C1 segment of cervical spinal cord (tissue), 14 donors: ENCODE measurements around the gene TLX2.
A peak's percentile ranks its signal among the peaks of the same experiment; 100 is the strongest.
"Not testable (repeated sequence)": the region's sequence is repeated elsewhere in the genome, so short reads cannot be mapped to it uniquely, and the experiment has no call there.

Experiments used
- DNase-seq, 14 donors: peaks; one replicate each; lab custom pipeline; 2025; lab: John Stamatoyannopoulos, UW

The TLX2 gene

DNA sequence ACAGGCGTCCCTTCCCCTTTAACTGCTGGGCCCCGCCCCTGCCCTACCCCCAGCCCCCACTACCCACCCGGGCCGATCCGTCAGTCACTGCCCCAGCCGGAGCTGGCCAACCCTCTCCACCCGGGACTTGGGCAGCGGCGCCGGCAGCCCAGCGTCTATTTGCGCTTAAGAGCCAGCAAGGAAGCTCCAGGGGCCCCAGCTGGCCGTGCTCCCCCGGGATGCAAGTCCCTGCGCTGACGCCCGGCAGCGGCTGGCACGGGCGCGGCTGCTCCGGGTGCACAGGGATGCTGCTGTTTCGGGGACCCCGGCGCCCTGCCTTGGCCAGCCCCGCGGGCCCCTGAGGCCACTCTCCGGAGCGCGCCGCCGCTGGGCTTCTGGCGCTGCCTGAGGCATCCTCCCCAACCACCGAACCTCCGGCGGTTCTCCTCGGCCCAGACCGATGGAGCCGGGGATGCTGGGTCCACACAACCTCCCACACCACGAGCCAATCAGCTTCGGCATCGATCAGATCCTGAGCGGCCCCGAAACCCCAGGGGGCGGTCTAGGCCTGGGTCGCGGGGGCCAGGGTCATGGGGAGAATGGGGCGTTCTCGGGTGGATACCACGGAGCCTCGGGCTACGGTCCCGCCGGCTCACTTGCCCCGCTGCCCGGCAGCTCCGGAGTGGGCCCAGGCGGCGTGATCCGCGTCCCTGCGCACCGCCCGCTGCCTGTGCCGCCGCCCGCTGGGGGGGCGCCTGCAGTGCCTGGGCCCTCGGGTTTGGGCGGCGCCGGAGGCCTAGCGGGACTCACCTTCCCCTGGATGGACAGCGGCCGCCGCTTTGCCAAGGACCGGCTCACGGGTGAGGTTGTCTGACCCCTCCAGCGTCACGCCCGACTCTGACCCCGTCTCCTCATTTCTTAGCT, at the start of gene TLX2:
TSS of gene TLX2 (plus strand) at position 83 of the 903 bp plus-strand sequence. CDS start at position 440, 357 bp downstream.
- DNase-seq = no peak

DNA sequence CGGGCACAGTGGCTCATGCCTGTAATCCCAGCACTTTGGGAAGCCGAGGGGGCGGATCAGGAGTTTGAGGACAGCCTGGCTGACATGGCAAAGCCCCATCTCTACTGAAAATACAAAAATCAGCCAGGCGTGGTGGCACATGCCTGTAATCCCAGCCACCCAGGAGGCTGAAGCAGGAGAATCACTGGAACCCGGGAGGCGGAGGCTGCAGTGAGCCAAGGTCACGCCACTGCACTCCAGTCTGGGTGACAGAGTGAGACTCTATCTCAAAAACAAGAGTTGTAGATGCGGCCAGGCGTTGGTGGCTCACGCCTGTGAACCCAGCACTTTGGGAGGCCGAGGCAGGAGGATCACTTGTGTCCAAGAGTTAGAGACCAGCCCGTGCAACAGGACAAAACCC, 43.5 kb upstream of the TLX2 start:
- not testable (repeated sequence) for DNase-seq

GRCh38 chr2:74471332-74472065, 42.8 kb upstream of the TLX2 start:
- no peak for DNase-seq

DNA sequence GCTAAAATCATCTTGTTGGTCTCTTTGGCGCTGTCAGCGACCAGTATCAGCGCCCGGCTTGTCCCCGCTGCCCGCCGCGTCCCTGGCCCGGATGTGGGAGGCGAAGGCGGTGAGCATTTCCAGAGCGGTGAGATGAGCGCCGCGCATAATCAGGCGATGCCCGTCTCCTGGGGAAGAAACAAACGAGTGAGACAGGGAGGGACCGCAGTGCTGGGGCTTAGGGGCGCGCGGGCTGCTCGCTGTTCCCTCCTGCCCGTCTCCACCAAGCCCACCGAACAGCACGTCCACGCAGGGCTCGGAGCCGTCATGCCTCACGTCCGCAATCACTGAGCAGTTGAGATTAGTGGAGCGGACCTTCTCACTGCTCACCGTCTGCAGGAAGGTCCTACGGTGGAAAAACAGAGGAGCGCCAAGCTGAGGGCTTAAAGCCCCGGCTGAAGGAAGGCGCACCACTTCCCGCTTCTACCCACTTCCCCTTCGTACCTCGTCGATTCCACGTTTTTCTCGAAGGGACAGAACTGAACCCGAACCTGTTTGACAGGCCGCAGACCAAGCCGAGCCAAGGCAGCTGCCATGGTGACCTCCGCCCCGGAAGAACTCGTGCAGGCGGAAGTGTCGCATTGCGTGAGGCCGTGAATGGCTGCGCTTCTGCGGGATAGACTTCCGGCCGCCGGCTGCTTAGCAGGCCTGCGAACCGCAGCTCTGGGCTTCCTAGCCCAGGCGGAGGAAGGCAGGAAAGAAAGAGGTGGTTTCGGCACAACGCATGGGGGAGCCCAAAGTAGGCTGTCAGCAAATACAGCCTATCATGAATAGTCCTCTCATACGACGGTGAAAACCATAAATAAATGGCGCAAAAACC, 41.9 kb upstream of the TLX2 start, which contains the start of gene MRPL53:
TSS of gene MRPL53 (minus strand) at position 595 of the 859 bp plus-strand sequence. CDS start at position 575, 20 bp downstream.
- peak; percentile 60 to 95 (median 86) for DNase-seq

GRCh38 chr2:74472945-74473258, 41.3 kb upstream of the TLX2 start:
- no peak for DNase-seq

- no peak for DNase-seq
These were observed 39.8 kb upstream of the TLX2 start for GRCh38 chr2:74474481-74474880.

DNA sequence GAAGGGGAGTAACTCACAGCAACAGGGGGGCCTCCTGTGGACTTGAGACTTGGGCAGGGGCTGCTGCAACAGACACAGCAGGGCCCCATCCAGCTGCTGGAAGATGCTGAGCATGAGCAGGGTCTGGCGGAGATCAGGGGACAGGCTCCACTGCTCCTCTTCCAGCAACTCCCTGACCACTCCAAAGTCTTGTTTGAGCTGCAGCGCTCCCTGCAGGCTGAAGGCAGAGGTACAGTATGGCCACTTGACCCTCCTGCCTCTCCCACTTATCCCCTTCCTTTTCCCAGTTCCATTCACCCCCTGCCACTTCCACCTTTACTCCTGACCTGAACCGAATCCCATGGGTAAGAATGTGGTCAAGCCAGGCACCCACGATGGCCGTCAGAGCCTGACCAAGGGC, 39.4 kb upstream of the TLX2 start:
- no peak for DNase-seq

- no peak for DNase-seq
These were observed 32.8 kb upstream of the TLX2 start for GRCh38 chr2:74481431-74481830.

DNA sequence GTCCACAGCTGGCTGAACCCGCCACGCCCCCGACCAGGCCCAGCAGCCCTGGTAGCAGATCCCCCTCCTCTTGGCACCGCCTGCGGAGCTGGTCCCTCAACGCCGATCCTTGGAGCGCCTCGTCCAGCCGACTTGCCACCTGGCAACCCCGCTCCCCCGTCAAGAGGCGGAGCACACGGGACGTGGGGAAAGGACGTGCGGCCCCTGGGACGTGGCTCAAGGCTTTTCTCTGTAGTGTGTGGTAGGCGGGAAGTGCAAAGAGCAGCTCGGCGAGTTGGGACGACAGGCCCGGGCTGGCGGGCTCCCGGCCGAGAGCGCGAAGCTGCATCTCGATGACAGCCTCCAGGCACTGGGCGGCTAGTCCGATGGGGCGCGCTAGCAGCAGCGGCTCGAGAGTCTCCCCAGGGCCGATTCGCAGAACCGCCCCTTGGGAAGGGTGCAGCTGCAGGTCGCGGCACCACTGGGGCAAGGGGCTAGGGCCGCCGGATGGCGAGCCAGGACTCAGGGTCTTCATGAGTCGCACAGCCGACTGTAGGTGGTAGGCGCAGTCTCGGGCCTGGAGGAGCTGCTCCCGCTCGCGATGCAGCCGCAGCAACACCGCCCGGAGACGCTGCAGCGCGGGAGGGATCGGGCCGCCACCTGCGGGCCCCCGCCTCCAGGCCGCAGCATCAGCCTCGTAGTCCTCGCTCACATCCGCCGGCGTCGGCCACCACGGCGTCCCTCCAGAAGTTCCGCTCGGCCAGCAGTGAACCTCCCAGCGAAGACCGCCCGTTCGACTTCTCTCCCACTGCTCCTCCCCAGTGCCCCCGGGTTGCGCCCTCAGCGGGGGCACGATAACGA, 32.1 kb upstream of the TLX2 start:
- DNase-seq = peak in 2 of 14 donors; percentile 52 to 58

DNA sequence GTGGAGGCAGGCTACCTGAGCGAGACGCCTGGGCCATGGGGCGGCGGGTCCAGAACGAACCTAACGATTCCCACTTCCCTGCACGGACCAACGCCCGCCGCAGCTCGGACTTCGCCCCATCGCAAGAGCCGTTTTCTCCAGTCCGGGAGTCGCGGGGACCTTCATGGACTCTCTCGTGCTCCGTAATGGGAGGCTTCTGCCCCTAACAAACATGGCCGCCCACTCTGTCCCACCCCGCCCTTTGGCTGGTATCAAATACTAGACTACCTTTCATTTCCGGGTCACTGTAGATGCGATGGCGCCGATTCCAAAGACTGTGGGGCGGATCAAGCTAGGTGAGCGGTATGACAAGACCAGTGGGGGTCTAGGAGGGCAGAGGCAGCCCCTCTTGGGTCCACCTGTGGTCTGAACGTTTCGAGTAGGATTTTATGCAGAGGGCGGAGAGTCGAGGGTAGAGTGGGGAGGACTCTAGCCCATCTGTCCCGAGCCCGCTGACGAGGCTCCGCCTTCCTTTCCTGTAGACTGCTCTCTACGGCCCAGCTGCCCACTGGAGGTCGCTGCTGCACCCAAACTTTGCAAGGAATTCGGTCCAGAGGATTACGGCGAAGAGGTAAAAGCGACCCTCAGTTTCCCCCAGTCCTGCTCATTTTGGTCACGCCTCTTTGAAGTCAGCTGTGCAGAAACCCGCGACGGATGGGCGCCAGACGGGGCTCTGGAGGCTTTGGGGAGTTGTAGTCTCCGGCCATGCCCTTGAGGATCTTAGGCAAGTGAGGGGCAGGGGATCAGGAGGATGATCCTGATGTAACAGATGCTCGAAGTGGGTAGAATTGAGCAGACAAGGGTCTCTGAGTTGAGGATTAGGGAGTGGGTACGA, 31.2 kb upstream of the TLX2 start, which contains the start of the genes CCDC142 and TTC31:
TSS of gene CCDC142 (minus strand) at position 198 of the 874 bp plus-strand sequence. CDS start at position 37, 161 bp downstream.
TSS of gene TTC31 (plus strand) at position 281 of the 874 bp plus-strand sequence. CDS start at position 296, 15 bp downstream.
- DNase-seq = peak; percentile 88 to 100 (median 97)

DNA sequence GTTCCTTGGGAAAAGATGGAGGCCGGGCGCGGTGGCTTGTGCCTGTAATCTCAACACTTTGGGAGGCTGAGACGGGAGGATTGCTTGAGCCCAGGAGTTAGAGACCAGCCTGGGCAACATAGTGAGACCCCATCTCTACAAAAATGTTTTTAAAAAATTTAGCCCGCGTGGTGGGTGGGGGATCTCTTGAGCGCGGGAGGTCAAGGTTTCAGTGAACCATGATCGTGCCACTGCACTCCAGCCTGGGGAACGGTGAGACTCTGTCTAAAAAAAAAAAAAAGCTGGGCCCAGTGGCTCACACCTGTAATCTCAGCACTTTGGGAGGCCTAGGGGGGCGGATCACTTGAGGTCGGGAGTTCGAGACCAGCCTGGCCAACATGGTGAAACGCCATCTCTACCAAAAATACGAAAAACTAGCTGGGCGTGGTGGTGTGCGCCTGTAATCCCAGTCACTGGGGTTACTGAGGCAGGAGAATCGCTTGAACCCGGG, 30.5 kb upstream of the TLX2 start:
- DNase-seq = not testable (repeated sequence)

GRCh38 chr2:74486141-74486540, 28.1 kb upstream of the TLX2 start:
- DNase-seq = no peak

GRCh38 chr2:74488643-74489481, 25.4 kb upstream of the TLX2 start:
- DNase-seq = no peak

- no peak for DNase-seq
These were observed 24.3 kb upstream of the TLX2 start for GRCh38 chr2:74489906-74490305.

DNA sequence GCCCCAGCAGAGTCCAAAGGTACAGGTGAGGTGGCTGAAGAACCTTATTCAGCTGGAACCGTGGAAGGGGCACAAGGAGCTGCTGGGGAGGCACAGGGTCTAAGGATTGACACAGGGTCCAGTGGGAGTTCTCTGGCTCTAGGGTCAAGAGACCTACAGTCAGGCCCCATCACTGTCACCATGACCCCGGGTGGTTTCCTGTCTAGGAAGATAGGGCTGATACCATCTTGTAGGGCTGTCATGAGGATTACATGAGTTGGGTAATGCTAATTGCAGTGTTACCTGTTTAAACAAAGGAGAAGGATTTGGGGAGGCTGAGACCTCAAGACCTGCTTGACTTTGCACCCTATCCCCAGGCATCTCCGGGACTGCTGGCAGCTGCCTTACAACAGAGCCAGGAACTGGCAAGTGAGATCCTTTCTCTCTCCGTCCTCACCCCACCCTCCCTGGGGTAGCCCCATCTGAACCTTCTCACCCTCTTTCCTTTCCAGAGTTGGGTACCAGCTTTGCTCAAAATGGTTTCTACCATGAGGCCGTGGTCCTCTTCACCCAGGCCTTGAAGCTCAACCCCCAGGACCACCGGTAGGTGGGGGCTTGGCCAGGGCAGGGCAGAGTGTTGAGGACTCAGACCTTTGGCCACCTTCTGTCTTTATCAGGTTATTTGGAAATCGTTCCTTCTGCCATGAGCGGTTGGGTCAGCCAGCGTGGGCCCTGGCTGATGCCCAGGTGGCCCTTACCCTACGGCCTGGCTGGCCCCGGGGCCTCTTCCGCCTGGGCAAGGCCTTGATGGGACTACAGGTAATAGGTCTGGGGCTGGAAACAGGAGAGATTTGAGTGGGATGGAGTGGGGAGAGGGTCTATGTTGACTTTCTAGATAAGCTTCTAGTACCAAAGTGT, 22.4 kb upstream of the TLX2 start:
- no peak for DNase-seq

GRCh38 chr2:74493546-74493945, 20.7 kb upstream of the TLX2 start:
- no peak for DNase-seq

- no peak for DNase-seq
These were observed 18.8 kb upstream of the TLX2 start for GRCh38 chr2:74495440-74495839.
